Endothelial cell of umbilical vein (primary cell): ENCODE measurements around the gene DNM2. TPM values are rescaled to one million over a fixed set of nuclear protein-coding genes. Genes with fewer than 3 reads are reported as not detected.

Experiments
- BruUV-seq: library from RNA; stranded (reverse); fragments of 400-500 nt; replicated peaks from 2 replicates; lab custom pipeline; 2021; lab: Mats Ljungman, UMichigan
- CTCF ChIA-PET: fragments of 300-600, 350-600 bp; sonication (Branson Sonifier 250); formaldehyde crosslinking; loops from one replicate; lab custom pipeline; 2021; ENCODE audit warnings: antibody characterized with exemption, inconsistent platforms; lab: Charles Lee
- POLR2A ChIA-PET: fragments of 300-600, 350-600 bp; sonication (Branson Sonifier 250); formaldehyde crosslinking; loops from one replicate; lab custom pipeline; 2021; ENCODE audit warnings: antibody characterized with exemption, inconsistent platforms; lab: Charles Lee
- DNase-seq: peaks from one replicate; pipeline ENCODE4 v3.0.0-alpha.2; 2011; ENCODE audit warnings: low read depth, low spot score
- FAIRE-seq: peaks from 2 replicates; lab custom pipeline; 2011; peaks lifted over from hg19 to GRCh38; lab: Jason Lieb, UNC
- H2AFZ ChIP-seq: 2 replicates; pipeline ENCODE4 v1.6.0; 2012; ENCODE audit warnings: low read depth, low read length, control low read depth, inconsistent platforms
- H3K27ac ChIP-seq: 2 replicates; pipeline ENCODE4 v1.5.1; 2011; ENCODE audit warnings: low read depth, mild to moderate bottlenecking, control low read depth, low read length, moderate library complexity; ENCODE audit not compliant: insufficient read depth
- H3K27me3 ChIP-seq, 2 experiments: 2 replicates each; pipeline versions ENCODE4 v1.6.0 to v1.6.1; 2011; ENCODE audit warnings: low read length in 2 of 2, mixed read lengths in 1 of 2; ENCODE audit not compliant: control insufficient read depth in 2 of 2, insufficient read depth in 2 of 2
- H3K36me3 ChIP-seq, 2 experiments: 2 replicates in 1 of 2; 3 replicates in 1 of 2; pipeline ENCODE4 v1.5.1; 2011; ENCODE audit warnings: low read length in 2 of 2, mild to moderate bottlenecking in 1 of 2, moderate library complexity in 1 of 2; ENCODE audit not compliant: control insufficient read depth in 2 of 2, insufficient read depth in 2 of 2; ENCODE audit errors: extremely low read depth in 1 of 2
- H3K4me1 ChIP-seq: 3 replicates; pipeline ENCODE4 v1.5.1; 2011; ENCODE audit warnings: mild to moderate bottlenecking, low read length; ENCODE audit not compliant: control insufficient read depth, insufficient read depth; ENCODE audit errors: extremely low read depth
- H3K4me2 ChIP-seq: 2 replicates; pipeline ENCODE4 v1.6.1; 2011; ENCODE audit warnings: low read length, control low read depth, mixed read lengths; ENCODE audit not compliant: insufficient read depth
- H3K4me3 ChIP-seq, 3 experiments: fragments of 200-600 bp in 1 of 3; sonication (generic), shearing (Covaris generic) in 1 of 3; replicated peaks in 1 of 3; 2 replicates each; pipeline ENCODE4 v1.5.1; 2011 to 2016; ENCODE audit warnings: control low read depth in 3 of 3, low read length in 3 of 3, mild to moderate bottlenecking in 2 of 3, inconsistent platforms in 1 of 3, low read depth in 1 of 3, moderate library complexity in 1 of 3; ENCODE audit not compliant: insufficient read depth in 1 of 3
- H3K79me2 ChIP-seq: 2 replicates; pipeline ENCODE4 v1.6.0; 2012; ENCODE audit warnings: low read length, inconsistent platforms; ENCODE audit not compliant: control insufficient read depth, insufficient read depth
- H3K9ac ChIP-seq: replicated peaks from 2 replicates; pipeline ENCODE3; 2011; ENCODE audit warnings: low read length, control low read depth; ENCODE audit not compliant: insufficient read depth; ENCODE audit errors: extremely low read depth
- H3K9me1 ChIP-seq: replicated peaks from 3 replicates; pipeline ENCODE4 v1.6.0; 2011; ENCODE audit warnings: mild to moderate bottlenecking, low read length; ENCODE audit not compliant: control insufficient read depth, insufficient read depth; ENCODE audit errors: extremely low read depth
- H3K9me3 ChIP-seq: replicated peaks from 2 replicates; pipeline ENCODE4 v1.5.1; 2012; ENCODE audit warnings: low read length, inconsistent platforms; ENCODE audit not compliant: control insufficient read depth, insufficient read depth
- H4K20me1 ChIP-seq: replicated peaks from 2 replicates; pipeline ENCODE3; 2011; ENCODE audit warnings: mild to moderate bottlenecking, low read length; ENCODE audit not compliant: control insufficient read depth, insufficient read depth; ENCODE audit errors: extremely low read depth
- EZH2 ChIP-seq: IDR thresholded peaks from 2 replicates; pipeline ENCODE4 v1.6.1; 2012; ENCODE audit warnings: borderline replicate concordance, low read depth, mild to moderate bottlenecking, moderate library complexity, low read length, inconsistent platforms; ENCODE audit not compliant: severe bottlenecking
- FOS ChIP-seq: IDR thresholded peaks from 2 replicates; pipeline ENCODE4 v1.6.1; 2011; ENCODE audit warnings: mild to moderate bottlenecking, low read length, moderate library complexity, borderline replicate concordance; ENCODE audit not compliant: insufficient read depth
- GATA2 ChIP-seq: IDR thresholded peaks from 2 replicates; pipeline ENCODE4 v1.7.0; 2011; ENCODE audit warnings: low read depth, mild to moderate bottlenecking, moderate library complexity, mixed read lengths, low read length; ENCODE audit not compliant: insufficient read length, insufficient read depth
- JUN ChIP-seq: IDR thresholded peaks from 2 replicates; pipeline ENCODE4 v1.6.1; 2011; ENCODE audit warnings: borderline replicate concordance, low read depth; ENCODE audit not compliant: insufficient read length, insufficient read depth
- MAX ChIP-seq: IDR thresholded peaks from 2 replicates; pipeline ENCODE4 v1.6.1; 2011; ENCODE audit not compliant: insufficient read depth, insufficient read length
- MYC ChIP-seq: IDR thresholded peaks from one replicate; pipeline ENCODE4 v1.6.1; 2011; ENCODE audit warnings: mild to moderate bottlenecking, low read depth, low read length
- POLR2A ChIP-seq: IDR thresholded peaks from 2 replicates; pipeline ENCODE4 v1.6.1; 2012; ENCODE audit warnings: low read depth, mild to moderate bottlenecking, control low read depth, low read length
- POLR2AphosphoS5 ChIP-seq: IDR thresholded peaks from 2 replicates; pipeline ENCODE4 v1.6.1; 2012; ENCODE audit warnings: low read depth, mild to moderate bottlenecking, control low read depth, low read length, moderate library complexity; ENCODE audit not compliant: insufficient read depth
- dilution Hi-C: fragments of 300-500 bp; cut with MboI; formaldehyde crosslinking; loops from one replicate; pipeline ENCODE4 v1.15.0; 2019; ENCODE audit warnings: low sequenced_read_pairs; ENCODE audit not compliant: extremely low pct_ligation_motif_present
- intact Hi-C: fragments of 100-400 bp; cut with micrococcal nuclease; formaldehyde crosslinking; loops from one replicate; pipeline ENCODE4 v1.10.0; 2022
- polyA plus RNA-seq, 4 experiments: library from polyadenylated mRNA; depleted of rRNA in 3 of 4; stranded (reverse) in 3 of 4; unstranded in 1 of 4; fragments of >200 nt; gene quantifications; 2 replicates each; pipeline versions ENCODE4 v1.2.1 to v1.2.3, GENCODE V29; 2011 to 2012; ENCODE audit warnings: missing spikeins in 1 of 4
- total RNA-seq: library from RNA; stranded (reverse); gene quantifications from 2 replicates; pipeline ENCODE4 v1.2.3, GENCODE V29; 2021
- TF ChIP-seq, protein P1 (sequence below), 2 donors: IDR thresholded peaks; 1 replicate in 1 of 2; 2 replicates in 1 of 2; pipeline ENCODE4 v1.5.1; 2011; ENCODE audit warnings: low read length in 2 of 2, mild to moderate bottlenecking in 2 of 2, moderate library complexity in 2 of 2, control low read depth in 1 of 2, inconsistent platforms in 1 of 2, low read depth in 1 of 2; ENCODE audit not compliant: insufficient read depth in 1 of 2; ENCODE audit errors: extremely low read depth in 1 of 2

Gene DNM2
- total and polyA plus RNA-seq, 2 donors (not counting 3 experiments of a cell fraction or from before 2014, with no cell fraction given) = 81.8 to 175 TPM

GRCh38 chr19:10784257-10784656 lies 66.4 kb downstream of the DNM2 start:
- intact Hi-C loops = no loop called here
- no peak overlapping the region for H3K4me3 ChIP-seq
- H2AFZ ChIP-seq = no peak overlapping the region
- TF ChIP-seq POLR2AphosphoS5 (no peak), POLR2A (no peak), MYC (no peak), JUN (no peak), EZH2 (no peak), GATA2 (no peak), MAX (no peak), FOS (no peak)
- TF ChIP-seq, protein P1, sequence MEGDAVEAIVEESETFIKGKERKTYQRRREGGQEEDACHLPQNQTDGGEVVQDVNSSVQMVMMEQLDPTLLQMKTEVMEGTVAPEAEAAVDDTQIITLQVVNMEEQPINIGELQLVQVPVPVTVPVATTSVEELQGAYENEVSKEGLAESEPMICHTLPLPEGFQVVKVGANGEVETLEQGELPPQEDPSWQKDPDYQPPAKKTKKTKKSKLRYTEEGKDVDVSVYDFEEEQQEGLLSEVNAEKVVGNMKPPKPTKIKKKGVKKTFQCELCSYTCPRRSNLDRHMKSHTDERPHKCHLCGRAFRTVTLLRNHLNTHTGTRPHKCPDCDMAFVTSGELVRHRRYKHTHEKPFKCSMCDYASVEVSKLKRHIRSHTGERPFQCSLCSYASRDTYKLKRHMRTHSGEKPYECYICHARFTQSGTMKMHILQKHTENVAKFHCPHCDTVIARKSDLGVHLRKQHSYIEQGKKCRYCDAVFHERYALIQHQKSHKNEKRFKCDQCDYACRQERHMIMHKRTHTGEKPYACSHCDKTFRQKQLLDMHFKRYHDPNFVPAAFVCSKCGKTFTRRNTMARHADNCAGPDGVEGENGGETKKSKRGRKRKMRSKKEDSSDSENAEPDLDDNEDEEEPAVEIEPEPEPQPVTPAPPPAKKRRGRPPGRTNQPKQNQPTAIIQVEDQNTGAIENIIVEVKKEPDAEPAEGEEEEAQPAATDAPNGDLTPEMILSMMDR (IDR thresholded peaks at IDR 0.05; ENCODE audit: extremely low read depth in 1 of 2, insufficient read depth in 1 of 2, low read depth in 1 of 2, low read length in 2 of 2) = no peak
- no peak for FAIRE-seq
- DNase-seq = no peak
- H3K9me3 ChIP-seq = no peaks in the 10 kb centered on the region
- ChIA-PET POLR2A (no interaction called here), CTCF (interaction anchor here (0.9 to 1.3 kb wide), 2 partner anchors 44 to 67 kb away, joined by 3 read pairs; no protein-coding TSS in a partner anchor)
- dilution Hi-C loops = no loop called here
- no peak overlapping the region for H3K27ac ChIP-seq
- no peaks in the 10 kb centered on the region for H3K27me3 ChIP-seq
- H3K9ac ChIP-seq = no peak overlapping the region
- H4K20me1 ChIP-seq = no peaks in the 10 kb centered on the region
- H3K4me1 ChIP-seq = peaks cover 18% of the 10 kb centered on the region
- H3K36me3 ChIP-seq = peaks cover 11 to 39% of the 10 kb centered on the region in 2 experiments
- BruUV-seq = no TSS peak
- H3K79me2 ChIP-seq = no peaks in the 10 kb centered on the region
- H3K9me1 ChIP-seq = no peaks in the 10 kb centered on the region
- H3K4me2 ChIP-seq = no peak overlapping the region
